Measurements from ENCODE around the gene MDH1B. TPM values are rescaled to one million over a fixed set of nuclear protein-coding genes. Genes with fewer than 3 reads are reported as not detected.

Gene MDH1B
- total RNA-seq, 1 donor from 2014 or later: 3.3 TPM

- no peak overlapping the region for H3K27ac ChIP-seq
- H3K4me3 ChIP-seq: no peak overlapping the region
- ATAC-seq: no peak
- no peaks in the 10 kb centered on the region for H3K36me3 ChIP-seq
- intact Hi-C loops (cut with DNase I): no loop called here
- H3K9me3 ChIP-seq: no peaks in the 10 kb centered on the region
- no peak for TF ChIP-seq CTCF (IDR thresholded peaks at IDR 0.05)
- no peak for DNase-seq
- H3K27me3 ChIP-seq (ENCODE audit: low read depth): no peaks in the 10 kb centered on the region
- H3K4me1 ChIP-seq: no peaks in the 10 kb centered on the region
Measured at GRCh38 chr2:206756816-206757215, 8.3 kb downstream of the MDH1B start.

- no peak overlapping the region for H3K4me3 ChIP-seq
- H3K27me3 ChIP-seq (ENCODE audit: low read depth): no peaks in the 10 kb centered on the region
- no peak for ATAC-seq
- no peaks in the 10 kb centered on the region for H3K9me3 ChIP-seq
- intact Hi-C loops (cut with DNase I): no loop called here
- no peak for DNase-seq
- no peak overlapping the region for H3K27ac ChIP-seq
- no peaks in the 10 kb centered on the region for H3K4me1 ChIP-seq
- no peaks in the 10 kb centered on the region for H3K36me3 ChIP-seq
- TF ChIP-seq CTCF (IDR thresholded peaks at IDR 0.05): no peak
Measured at GRCh38 chr2:206740800-206741199, 24.3 kb downstream of the MDH1B start.

GRCh38 chr2:206739271-206739670, 25.9 kb downstream of the MDH1B start:
- H3K4me1 ChIP-seq: no peaks in the 10 kb centered on the region
- H3K36me3 ChIP-seq: no peaks in the 10 kb centered on the region
- ATAC-seq (no peak), DNase-seq (no peak)
- no peak overlapping the region for H3K4me3 ChIP-seq
- TF ChIP-seq CTCF (IDR thresholded peaks at IDR 0.05): no peak
- no peaks in the 10 kb centered on the region for H3K27me3 ChIP-seq (ENCODE audit: low read depth)
- no peak overlapping the region for H3K27ac ChIP-seq
- intact Hi-C loops (cut with DNase I): no loop called here
- H3K9me3 ChIP-seq: no peaks in the 10 kb centered on the region

- no peak overlapping the region for H3K27ac ChIP-seq
- no peaks in the 10 kb centered on the region for H3K4me1 ChIP-seq
- intact Hi-C loops (cut with DNase I): no loop called here
- H3K4me3 ChIP-seq: no peak overlapping the region
- no peaks in the 10 kb centered on the region for H3K9me3 ChIP-seq
- DNase-seq (no peak), ATAC-seq (no peak)
- no peaks in the 10 kb centered on the region for H3K36me3 ChIP-seq
- H3K27me3 ChIP-seq (ENCODE audit: low read depth): no peaks in the 10 kb centered on the region
- TF ChIP-seq CTCF (IDR thresholded peaks at IDR 0.05): no peak
Measured at GRCh38 chr2:206736935-206737334, 28.2 kb downstream of the MDH1B start.

- intact Hi-C loops (cut with DNase I): no loop called here
- ATAC-seq (no peak), DNase-seq (no peak)
- no peak overlapping the region for H3K4me3 ChIP-seq
- H3K27ac ChIP-seq: no peak overlapping the region
- no peak for TF ChIP-seq CTCF (IDR thresholded peaks at IDR 0.05)
- no peaks in the 10 kb centered on the region for H3K4me1 ChIP-seq
- H3K36me3 ChIP-seq: no peaks in the 10 kb centered on the region
- no peaks in the 10 kb centered on the region for H3K9me3 ChIP-seq
- H3K27me3 ChIP-seq (ENCODE audit: low read depth): no peaks in the 10 kb centered on the region
Measured at GRCh38 chr2:206733341-206733740, 31.8 kb downstream of the MDH1B start.
